GM20431 (cell line): Measurements from ENCODE around the gene SLC9A7.

Source experiments
- in situ Hi-C: fragments of 300-500 bp; cut with MseI, MboI; formaldehyde crosslinking; loops from one replicate; pipeline ENCODE4 v1.15.0; 2020; ENCODE audit warnings: low sequenced_read_pairs; ENCODE audit not compliant: unreplicated experiment

SLC9A7 gene

GRCh38 chrX:46620505-46620904, 138.4 kb downstream of the SLC9A7 start:
- in situ Hi-C loops: no loop called here

DNA sequence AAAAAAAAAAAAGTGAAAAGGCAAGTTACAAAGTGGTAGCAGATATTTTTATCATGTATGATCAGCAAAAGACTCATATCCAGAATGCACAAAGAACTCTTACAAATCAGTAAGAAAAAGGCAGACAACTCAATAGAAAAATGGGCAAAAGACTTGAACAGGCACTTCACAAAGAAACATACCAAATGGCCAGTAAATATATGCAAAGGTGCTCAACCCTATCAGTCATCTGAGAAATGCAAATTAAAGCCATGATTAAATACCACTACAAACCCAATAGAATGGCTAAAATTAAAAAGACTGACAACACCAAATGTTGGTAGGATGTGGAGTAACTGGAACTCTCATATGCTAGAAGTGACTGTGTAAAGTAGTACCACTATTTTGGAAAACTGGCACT, 140.0 kb downstream of the SLC9A7 start:
- in situ Hi-C loops: no loop called here

DNA sequence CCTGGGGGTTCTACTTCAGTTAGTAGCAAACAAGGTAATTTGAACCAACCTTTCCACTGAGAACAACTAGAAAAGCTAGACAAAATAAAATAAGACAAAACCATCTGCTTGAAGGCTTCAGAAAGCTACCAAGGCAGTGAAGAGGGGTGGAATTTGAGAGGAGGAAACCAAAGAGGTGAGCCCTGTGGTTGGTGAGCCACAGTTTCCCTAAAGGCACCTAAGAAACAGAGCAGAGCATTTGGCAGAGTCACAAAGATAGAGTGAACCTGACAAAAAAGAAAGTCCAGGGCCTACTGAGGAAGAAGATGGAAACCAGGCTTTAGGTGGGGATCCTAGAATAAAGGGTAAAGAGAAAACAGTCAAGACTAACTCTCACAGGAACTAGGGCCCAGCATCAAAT, 141.0 kb downstream of the SLC9A7 start:
- in situ Hi-C loops: no loop called here

GRCh38 chrX:46611658-46612362, 147.1 kb downstream of the SLC9A7 start:
- in situ Hi-C loops: no loop called here

DNA sequence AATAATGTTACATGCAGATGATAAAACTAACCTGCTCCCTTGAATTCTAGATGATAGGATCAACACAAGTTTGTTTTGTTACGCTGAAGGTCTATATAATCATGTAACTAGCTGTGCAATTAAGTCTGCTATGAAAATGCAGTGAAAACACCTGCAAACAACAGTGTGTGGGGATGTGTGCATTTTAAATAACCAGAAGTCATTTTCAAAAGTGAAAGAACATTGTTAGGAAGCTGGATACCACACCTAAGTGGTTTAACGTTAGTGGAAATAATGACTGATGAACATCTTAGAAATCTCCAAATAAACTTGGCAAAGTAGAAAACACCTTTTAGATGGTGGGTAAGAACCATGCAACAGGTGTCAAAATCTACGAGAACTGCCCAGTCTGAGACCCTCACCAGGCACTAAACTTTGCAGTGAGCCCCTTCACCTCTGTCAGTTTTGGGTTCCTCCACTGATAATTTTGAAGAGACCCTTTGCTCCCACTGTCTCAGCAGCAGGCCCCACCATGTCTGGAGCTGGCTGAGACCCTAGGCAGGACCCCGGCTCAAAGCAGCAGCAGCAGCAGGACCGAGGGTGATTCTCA, 148.8 kb downstream of the SLC9A7 start:
- in situ Hi-C loops: no loop called here

DNA sequence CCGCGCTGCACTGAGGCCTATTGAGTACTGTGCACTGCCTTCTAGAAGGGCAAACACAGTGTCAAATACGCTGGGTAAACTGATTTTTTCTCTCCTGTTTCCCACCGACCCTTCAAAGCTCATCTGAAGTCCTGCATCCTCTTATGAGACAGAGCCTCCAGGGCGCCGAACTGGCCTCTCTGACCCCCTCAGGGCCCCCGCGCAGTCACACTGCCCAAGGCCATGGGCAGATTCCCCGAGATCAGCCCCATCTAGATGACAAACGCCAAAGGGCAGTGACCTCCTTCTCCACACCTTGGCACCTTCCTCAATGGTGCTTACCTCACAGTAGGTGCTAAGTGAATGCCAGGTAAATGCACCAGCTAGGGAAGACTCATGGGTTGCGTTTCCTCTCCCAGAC, 151.0 kb downstream of the SLC9A7 start:
- in situ Hi-C loops: no loop called here

- in situ Hi-C loops: no loop called here
Measured at GRCh38 chrX:46602468-46603102, 156.3 kb downstream of the SLC9A7 start.

GRCh38 chrX:46601283-46601682, 157.6 kb downstream of the SLC9A7 start:
- in situ Hi-C loops: no loop called here

GRCh38 chrX:46599051-46599560, 159.8 kb downstream of the SLC9A7 start:
- in situ Hi-C loops: no loop called here

- in situ Hi-C loops: no loop called here
Measured at GRCh38 chrX:46597771-46598170, 161.1 kb downstream of the SLC9A7 start.

- in situ Hi-C loops: no loop called here
Measured at GRCh38 chrX:46597208-46597607, 161.7 kb downstream of the SLC9A7 start.

- in situ Hi-C loops: no loop called here
Measured at GRCh38 chrX:46595084-46595483, 163.8 kb downstream of the SLC9A7 start.

- in situ Hi-C loops: no loop called here
Measured at GRCh38 chrX:46589977-46590723, 168.8 kb downstream of the SLC9A7 start.

GRCh38 chrX:46588263-46588662, 170.7 kb downstream of the SLC9A7 start:
- in situ Hi-C loops: no loop called here

DNA sequence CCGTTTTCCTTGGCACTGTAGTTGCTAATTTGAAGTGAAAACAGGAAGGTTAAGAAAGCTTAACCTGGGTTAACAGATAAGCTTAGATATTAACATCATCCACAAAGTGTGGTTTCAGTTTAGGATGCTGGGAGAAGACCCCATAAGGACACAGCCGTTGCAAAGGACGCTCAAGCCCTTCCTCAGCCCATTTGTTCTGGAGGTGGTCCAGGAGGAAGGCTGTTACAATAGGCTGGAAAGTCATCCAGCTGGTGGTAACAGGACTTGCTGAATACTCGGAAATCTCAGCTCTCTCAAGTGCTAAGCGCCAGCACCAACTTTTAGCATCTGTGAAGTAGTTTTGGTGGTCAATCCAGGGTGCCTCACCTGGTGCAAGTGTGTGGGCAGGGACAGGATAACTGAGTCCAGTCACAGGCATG, 171.2 kb downstream of the SLC9A7 start:
- in situ Hi-C loops: no loop called here

GRCh38 chrX:46587158-46587557, 171.8 kb downstream of the SLC9A7 start:
- in situ Hi-C loops: no loop called here

GRCh38 chrX:46584736-46585135, 174.2 kb downstream of the SLC9A7 start:
- in situ Hi-C loops: no loop called here

GRCh38 chrX:46582966-46583365, 176.0 kb downstream of the SLC9A7 start:
- in situ Hi-C loops: no loop called here

GRCh38 chrX:46582325-46582724, 176.6 kb downstream of the SLC9A7 start:
- in situ Hi-C loops: no loop called here

DNA sequence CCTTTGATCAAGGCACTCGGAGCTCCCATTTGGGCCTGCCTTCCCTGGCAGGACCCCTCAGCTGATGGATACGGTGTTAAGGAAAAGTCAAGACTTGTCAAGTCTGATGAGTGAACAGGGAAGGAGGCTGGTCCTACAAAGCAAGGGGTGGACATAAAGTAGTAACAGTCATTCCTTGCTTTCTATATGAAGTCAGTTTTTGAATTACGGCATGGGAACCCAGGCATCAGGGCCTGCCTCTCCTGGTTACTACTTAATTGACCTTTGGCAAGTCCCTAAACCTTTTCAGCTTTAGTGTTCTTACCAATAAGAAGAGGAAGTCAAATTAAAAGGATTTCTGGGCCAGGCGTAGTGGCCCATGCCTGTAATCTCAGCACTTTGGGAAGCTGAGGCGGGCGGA, 178.3 kb downstream of the SLC9A7 start:
- in situ Hi-C loops: no loop called here

DNA sequence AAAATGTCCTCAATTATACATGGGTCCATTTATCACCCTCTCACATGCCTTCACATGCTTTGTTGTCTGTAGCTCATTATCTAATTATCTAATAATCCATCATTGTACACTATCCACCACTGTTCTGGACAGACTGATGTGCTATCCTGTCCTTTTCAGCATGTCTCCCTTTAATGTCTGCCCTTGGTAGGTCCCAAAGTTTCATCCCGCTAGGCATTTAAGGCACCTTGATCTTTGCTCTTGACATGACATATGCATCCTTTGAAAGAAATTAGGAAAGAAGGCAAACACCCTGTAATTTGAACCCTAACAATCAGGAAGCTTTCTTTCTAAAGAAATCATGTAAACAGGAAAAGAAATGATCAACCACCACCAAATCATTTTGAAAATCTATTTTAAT, 179.7 kb downstream of the SLC9A7 start:
- in situ Hi-C loops: no loop called here
